Stimulated activated CD4-positive, alpha-beta T cell treated with anti-CD3 and anti-CD28 coated beads, Interleukin-1b, Interleukin-23, amount 100 ng/mL, for 24 hours (primary cell): ENCODE results near the gene SPRED3.
"Not testable (repeated sequence)": the region's sequence is repeated elsewhere in the genome, so short reads cannot be mapped to it uniquely, and the experiment has no call there.

ENCODE experiments used
- DNase-seq, 4 experiments: peaks; one replicate each; pipeline ENCODE4 v3.0.0-alpha.2; 2020; ENCODE audit warnings: low read depth in 4 of 4, low spot score in 1 of 4

SPRED3 gene, protein sequence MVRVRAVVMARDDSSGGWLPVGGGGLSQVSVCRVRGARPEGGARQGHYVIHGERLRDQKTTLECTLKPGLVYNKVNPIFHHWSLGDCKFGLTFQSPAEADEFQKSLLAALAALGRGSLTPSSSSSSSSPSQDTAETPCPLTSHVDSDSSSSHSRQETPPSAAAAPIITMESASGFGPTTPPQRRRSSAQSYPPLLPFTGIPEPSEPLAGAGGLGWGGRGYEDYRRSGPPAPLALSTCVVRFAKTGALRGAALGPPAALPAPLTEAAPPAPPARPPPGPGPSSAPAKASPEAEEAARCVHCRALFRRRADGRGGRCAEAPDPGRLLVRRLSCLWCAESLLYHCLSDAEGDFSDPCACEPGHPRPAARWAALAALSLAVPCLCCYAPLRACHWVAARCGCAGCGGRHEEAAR

DNA sequence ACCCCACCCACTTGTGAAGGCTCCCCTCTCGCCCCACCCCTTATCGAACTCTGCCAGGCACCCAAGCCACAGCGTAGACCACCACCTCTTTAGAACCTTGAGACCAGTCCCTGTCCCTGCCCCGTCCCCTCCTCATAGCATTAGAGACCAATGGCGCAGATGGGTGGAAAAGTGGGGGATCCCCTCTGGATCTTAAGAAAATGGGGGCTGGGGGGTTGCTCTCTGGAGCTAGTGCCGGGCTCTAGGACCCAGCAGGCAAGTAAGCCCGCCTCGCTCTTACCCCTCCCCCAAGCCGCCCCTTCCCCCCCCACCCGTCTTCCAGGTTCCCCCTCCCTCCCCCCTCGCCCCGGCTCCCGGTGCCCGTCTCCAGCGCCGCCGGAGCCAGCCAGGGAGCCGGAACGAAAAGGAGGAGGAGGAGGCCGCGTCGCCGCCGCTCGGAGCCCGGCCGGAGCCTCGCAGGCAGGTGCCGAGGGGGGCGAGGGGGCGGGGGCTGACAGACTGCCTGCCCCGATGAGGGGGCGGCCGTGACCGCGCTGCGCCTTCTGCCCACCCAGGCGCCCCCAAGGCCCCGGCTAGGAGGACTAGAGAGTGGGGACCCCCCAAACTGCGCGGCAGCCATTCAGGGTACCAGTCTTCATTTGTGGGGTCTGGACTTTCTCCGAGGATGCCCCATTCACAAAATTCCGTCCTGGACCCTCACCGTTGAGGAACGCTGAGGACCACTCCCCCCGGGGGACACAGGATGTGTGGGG is at the start of gene SPRED3:
SPRED3 (plus strand) TSS at position 349 of the 752 bp plus-strand sequence. CDS start 1,606 bp downstream, outside the sequence.
- no peak for DNase-seq

DNA sequence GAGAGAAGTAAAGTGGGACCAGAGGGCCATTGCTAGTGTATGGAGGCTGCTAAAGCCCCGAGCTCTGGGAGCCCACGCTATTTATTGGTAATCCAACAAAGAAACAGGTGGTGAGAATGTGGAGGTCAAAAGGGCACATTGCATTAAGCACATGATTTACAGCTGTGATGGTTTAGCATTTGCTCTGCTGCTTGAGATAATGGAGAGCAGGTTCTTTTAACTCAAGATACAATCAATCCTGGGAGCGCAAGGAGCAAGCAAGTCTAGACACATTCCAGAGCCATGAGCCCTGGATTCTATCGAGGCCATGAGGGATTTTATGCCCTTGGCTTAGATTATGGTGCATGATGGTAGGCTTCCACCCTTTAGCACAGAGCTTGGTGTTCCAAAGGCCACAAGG is 49.5 kb upstream of the SPRED3 start:
- not testable (repeated sequence) for DNase-seq

DNA sequence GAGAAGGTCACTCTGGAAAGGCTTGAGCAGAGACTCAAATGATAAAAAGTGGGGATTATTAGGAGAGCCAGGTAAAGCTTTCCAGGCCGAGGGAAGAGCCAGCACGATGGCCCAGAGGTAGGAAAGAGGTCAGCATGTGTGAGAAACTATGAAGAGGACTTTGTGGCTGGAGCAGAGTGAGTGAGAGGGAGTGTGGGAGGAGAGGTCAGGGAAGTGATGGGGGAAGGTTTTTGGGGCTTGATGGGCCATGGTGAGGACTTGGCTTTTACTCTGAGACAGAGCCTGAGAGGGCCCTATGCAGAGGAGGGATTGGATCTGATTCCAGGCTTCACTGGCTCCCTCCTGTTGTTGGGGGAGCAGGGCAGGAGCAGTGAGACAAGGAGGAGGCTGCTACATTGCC is 47.6 kb upstream of the SPRED3 start:
- DNase-seq: no peak

DNA sequence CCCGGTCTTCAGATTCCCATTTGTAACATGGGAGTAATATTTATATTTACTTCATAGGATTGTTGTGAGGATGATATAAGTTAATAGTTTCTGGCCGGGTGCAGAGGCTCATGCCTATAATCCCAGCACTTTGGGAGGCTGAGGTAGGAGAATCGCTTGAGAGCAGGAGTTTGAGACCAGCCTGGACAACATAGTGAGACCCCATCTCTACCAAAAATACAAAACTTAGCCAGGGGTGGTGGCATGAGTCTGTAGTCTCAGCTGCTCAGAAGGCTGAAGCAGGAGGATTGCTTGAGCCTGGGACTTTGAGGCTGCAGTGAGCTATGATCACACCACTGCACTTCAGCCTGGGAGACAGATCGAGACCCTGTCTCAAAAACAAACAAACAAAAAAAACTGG is 41.7 kb upstream of the SPRED3 start:
- no peak for DNase-seq

DNA sequence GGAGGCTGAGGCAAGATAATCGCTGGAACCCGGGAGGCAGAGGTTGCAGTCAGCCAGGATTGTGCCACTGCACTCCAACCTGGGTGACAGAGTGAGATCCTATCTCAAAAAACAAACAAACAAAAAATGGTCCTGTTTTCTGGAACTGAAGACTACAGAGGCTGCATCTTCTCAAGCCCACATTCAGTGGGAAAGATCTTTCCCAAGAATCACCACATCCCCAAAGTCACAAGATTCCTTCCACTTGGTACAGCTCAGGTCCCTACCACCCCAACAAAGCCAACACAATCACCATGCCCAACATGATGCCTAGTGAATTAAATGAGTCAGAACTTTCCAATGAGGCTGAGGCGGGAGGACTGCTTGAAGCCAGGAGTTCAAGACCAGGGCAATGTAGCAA is 37.6 kb upstream of the SPRED3 start:
- no peak for DNase-seq

DNA sequence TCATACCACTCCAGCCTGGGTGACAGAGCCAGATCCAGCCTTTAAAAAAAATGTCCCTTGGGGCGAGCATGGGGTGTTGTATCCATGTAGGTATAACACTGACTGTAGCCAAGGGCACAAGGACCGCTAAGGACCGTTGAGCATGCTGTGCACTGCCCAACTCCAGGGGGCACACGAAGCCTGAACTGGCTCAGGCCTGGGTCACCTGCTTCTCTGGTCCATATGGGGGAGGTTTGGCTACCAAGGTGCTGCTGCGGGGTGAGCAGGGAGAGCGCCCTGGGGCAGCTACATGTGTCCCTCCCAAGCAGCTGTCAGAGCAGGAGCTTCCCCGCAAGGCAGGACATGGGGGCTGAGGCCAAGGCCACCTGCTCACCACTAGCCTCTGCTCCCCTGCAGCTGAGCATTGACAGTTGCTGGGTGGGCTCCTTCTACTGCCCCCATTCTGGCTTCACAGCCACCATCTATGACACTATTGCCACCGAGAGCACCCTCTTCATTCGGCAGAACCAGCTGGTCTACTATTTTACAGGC is 36.6 kb upstream of the SPRED3 start:
- no peak for DNase-seq

DNA sequence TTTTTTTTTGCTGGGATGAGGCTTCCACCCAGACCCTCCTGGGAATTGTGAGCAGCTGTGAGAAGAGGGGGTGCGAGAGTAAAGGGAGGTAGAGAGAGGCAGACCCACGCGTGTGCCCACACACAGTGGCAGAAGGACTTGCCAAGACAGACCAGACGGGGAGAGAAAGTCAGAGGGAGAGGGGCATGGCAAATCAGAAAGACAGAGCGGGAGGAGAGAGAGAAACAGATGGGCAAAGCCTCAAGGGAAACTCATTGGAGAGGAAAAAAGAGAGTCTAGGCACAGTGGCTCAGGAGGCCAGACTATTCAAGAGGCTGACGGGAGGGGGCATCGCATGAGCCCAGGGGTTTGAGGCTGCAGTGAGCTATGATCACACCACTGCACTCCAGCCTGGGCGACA is 35.9 kb upstream of the SPRED3 start:
- no peak for DNase-seq

DNA sequence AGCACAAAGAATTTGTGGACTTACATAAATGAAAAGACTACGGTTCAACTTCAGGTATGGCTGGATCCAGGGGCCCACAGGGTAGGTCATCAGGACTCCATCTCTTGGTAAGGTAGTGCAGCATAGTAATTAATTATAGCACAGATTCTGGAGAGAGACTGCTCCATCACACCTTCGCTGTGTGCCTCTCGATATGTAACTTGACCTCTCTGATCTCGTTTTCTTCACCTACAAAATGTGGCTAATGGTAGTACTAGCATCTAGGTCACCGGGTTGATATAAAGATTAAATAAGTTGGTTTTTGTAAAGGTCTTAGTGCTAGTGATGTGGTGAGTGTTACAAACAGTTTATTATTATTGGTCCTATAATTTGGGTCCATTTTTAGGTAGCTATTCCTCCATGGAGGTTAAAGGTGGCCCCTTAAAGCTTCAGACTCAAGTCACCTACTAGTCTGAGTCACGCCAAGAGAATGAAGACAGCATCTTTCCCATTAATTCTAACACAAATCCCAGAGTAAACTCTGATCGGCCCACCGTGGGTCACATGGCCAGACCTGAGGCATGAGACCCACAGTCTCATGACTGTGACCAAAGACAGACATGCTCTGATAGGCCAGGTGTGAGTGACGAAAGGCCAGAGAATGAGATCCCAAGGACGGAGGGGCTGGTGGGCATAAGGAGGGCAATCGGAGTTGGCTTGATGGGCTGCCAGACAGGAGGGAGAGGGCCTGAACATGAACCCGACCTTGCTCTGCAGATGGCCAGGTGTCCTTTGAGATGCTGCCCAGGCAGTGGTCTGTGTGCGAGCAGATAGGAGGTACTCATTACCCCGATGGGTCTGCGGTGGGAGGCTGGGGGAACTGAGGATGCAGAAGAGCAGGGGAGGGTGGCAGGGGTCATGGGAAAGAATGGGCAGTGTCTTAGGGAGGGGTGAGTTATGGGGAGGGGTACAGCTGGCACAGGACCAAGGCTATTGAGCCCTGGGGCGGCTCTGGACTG is 32.5 kb upstream of the SPRED3 start:
- no peak for DNase-seq

DNA sequence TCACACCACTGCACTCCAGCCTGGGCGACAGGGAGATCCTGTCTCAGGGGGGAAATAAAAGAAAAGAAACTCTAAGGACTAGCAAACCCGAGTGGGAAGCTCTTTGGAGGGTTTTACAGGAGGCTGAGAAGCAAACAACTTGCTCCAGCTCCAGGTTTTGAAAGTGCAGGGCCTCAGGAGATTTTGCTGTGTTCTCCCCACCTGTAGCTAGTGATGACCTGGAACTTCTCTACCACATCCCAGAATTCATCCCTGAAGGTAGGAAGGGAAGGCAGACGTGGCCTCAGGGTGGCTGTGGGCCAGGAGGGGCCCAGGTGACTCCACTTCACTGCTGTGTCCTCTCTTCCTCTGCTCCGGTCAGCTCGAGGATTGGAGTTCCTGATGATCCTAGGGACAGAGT is 30.4 kb upstream of the SPRED3 start:
- DNase-seq: no peak

DNA sequence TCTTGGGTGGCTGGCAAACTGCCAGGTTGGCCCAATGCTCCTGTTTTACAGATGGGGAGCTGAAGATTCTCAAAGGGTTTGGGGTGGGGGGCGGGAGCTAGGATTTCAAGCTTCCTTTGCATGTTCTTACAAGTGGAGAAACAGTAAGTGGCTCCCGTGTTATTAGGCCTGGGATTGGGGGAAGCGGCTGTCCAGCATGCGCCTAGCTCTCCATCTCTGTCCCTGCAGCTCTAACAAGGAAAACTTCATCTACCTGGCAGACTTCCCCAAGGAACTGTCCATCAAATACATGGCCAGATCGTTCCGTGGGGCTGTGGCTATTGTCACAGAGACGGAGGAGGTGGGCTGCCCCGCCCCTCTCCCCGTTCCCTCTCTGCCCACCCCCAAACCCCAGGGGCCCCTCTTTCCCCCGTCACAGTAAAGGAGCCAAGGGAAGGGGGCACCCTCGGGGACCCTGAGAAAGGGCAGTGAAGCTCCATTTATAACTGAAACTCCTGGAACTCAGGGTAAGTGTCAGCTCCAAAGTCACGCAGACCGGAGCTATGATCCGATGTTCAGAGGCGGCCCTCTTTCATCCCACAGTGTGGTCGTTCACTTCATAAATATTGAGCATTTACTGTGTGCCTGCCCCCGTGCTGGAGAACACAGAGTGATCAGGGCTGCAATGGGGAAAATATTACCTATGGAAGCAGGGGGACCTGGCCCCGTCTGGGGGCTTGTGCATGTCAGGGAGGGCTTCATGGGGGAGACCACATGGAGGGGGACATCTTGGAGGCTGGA is 29.1 kb upstream of the SPRED3 start:
- DNase-seq: no peak

DNA sequence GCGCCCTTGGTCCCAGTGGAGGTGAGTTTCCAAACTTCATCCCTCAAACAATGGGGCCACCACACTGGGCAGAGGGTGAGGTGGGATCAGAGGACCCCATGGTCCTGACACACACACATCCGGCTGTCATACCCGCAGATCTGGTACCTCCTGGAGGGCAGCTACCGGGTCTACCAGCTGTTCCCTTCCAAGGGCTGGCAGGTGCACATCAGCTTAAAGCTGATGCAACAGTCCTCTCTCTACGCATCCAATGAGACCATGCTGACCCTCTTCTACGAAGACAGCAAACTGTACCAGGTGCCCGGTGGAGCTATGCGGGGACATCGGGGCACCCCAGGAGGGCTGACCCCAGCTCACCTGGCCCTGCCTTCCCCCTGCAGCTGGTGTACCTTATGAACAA is 28.1 kb upstream of the SPRED3 start:
- no peak for DNase-seq

DNA sequence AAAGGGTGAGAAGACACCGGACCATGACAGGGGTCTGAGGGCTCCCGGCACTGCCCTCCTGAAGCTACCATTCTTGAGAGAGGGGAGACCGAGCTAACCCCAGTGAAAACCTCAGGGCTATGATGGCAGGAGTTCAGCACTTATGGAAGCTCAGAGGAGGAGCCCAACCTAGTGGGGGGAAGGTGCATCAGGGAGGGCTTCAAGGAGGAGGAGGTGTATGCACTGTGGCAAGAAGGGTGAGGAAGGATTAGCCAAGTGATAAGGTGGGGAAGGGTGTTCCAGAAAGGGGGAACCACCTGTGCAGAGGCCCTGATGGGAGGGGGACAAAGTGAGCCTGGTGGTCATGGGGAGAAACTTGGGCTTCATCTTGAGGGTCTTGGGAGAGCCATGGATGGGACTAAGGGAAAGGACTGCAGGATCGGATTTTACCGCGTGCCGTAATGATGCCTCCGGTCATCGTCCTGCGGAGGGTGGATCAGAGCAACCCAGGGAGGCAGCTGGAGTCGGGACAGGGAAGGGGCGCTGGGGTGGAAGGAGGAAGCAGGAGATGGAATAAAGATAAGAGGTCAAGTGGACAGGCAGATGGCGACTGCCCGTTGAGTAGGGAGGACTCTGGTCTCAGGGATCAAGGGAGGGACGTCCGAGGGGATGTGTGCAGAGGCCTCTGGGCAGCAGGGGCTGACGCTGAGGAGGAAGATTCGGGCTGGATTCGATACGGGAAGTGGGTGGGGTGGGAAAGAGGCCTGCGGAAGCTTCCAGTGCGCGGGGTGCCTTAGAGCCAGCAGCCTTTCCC is 27.5 kb upstream of the SPRED3 start:
- no peak for DNase-seq

DNA sequence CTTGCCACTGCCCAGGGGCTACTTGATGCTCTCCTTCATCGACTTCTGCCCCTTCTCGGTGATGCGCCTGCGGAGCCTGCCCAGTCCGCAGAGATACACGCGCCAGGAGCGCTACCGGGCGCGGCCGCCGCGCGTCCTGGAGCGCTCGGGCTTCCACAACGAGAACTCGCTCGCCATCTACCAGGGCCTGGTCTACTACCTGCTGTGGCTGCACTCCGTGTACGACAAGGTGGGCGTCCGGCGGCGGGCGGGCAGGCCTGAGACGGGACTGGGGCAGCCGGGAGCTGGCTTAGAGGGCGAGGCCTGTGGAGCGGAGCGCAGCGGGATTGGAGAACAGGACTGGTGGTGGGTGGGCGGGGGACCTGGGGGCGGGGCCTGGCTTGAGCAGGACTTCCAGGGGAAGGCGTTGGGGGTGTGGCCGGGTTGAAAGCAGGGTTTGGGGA is 26.8 kb upstream of the SPRED3 start:
- peak; percentile 19 to 76 (median 46) for DNase-seq

DNA sequence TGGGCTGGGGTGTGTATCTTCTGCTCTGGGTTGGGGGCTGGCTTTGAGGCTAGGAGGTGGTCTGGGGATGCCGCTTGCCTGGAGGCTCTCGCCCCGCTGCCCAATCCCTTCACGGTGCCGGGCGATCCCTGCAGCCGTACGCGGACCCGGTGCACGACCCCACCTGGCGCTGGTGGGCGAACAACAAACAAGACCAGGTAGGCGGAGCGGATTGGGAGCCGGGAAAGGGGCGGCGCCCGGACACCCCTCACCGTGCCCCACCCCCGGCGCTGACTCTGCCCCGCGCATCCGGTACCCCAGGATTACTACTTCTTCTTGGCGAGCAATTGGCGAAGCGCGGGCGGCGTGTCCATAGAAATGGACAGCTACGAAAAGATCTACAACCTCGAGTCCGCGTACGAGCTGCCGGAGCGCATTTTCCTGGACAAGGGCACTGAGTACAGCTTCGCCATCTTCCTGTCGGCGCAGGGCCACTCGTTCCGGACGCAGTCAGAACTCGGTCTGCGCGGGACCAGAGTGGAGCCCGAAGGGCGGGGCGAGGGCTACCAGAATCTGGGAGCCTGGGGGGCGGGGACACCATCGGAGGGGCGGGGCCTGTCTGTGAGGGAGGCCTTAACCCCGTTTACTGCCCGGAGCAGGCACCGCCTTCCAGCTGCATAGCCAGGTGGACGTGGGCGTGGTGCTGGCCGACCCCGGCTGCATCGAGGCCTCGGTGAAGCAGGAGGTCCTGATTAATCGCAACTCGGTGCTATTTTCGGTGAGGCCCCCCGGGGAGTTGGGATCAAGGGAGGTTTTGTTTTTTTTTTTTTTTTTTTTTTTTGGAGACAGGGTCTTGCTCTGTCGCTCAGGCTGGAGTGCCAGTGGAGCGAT is 26.2 kb upstream of the SPRED3 start:
- peak; percentile 53 to 88 (median 56) for DNase-seq

DNA sequence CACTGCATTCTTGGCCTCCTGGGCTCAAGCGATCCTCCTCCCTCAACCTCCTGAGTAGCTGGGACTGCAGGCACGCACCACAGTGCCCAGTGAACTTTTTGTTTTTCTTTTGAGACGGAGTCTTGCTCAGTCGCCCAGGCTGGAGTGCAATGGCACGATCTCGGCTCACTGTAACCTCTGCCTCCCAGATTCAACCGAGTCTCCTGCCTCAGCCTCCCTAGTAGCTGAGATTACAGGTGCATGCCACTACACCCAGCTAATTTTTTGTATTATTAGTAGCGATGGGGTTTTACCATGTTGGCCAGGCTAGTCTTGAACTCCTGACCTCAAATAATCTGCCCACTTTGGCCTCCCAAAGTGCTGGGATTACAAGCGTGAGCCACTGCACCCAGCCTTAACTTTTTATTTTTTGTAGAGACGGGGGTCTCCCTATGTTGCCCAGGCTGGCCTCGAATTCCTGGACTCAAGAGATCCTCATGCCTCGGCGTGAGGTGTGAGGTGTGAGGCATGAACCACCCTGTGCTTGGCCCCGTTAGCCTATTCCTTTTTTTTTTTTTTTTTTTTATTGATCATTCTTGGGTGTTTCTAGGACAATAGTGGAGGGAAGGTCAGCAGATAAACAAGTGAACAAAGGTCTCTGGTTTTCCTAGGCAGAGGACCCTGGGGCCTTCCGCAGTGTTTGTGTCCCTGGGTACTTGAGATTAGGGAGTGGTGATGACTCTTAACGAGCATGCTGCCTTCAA is 25.4 kb upstream of the SPRED3 start:
- DNase-seq: not testable (repeated sequence)

DNA sequence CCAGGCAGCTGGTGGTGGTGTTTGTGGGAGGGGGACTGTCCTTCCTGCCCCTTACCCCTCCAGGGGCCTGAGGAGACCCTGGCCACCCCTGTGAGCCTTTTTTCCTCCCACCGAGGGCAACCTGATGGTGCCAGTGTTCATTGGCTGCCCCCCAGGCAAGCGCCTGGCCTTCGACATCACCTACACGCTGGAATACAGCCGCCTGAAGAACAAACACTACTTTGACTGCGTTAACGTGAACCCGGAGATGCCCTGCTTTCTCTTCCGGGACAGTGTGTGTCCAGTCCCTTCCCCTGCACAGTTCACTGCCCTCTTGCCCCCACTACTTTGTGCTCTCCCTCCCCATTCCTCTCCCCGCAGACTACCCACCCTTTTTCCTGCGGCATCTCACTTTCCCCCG is 21.5 kb upstream of the SPRED3 start:
- DNase-seq: no peak

DNA sequence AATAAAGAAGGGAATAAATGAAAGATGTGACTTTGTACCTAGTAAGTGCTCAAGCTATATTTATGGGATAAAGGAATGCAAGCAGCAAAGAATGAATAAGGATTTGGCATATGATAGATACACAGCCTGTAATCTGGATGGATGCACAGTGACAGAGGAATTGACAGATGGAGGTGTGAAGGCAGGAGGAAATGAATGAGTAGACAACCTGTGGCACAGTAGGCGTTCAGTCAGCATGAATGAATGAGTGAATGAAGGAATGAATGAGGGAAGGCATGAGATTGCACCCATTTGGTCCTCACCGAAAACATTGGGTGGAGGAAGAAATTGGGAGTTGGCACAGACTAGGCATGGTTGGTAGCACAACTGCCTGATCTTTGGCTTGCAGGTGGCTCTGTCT is 18.9 kb upstream of the SPRED3 start:
- DNase-seq: no peak

DNA sequence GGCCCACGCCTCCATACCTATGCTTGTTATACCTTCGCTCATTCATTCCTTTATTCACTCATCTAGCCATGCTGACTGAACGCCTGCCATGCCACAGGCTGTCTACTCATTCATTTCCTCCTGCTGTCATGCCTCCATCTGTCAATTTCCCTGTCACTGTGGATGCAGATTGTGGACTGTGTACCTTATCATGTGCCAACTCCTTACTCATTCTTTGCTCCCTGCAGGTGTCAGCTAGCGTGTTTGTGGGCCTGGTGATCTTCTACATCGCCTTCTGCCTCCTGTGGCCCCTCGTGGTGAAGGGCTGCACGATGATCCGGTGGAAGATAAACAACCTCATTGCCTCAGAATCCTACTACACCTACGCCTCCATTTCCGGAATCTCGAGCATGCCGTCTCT is 18.2 kb upstream of the SPRED3 start:
- DNase-seq: no peak
